ENCODE results near the gene KCNT1.

Gene KCNT1

DNA sequence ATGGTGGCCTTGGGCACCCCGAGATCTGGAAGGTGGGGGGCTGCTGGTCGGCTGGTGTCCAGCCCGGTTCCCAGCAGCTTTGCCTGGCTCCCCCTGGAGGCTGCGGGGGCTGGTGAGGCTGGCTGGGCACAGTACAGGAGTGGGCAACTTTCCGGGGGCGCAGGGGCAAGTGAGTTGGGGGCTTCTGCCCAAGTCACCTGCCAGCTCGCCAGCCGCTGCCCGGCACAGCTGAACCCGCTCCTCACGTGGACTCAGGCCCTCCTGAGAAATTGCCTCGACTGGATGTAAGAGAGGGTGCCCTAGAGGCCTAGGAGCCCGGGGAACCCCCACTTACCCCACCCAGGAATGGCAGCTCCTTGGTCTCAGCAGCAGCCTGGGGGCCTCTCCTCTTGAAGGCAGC, 15.4 kb downstream of the KCNT1 start:
- DNase-seq (ENCODE audit: low read depth) = no peak
- no peak for TF ChIP-seq MYC (IDR thresholded peaks at IDR 0.05; ENCODE audit: low read depth, low read length)
- TF ChIP-seq, protein P1, sequence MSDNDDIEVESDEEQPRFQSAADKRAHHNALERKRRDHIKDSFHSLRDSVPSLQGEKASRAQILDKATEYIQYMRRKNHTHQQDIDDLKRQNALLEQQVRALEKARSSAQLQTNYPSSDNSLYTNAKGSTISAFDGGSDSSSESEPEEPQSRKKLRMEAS (IDR thresholded peaks at IDR 0.05; ENCODE audit: low read depth, low read length) = no peak
- TF ChIP-seq, protein P2, sequence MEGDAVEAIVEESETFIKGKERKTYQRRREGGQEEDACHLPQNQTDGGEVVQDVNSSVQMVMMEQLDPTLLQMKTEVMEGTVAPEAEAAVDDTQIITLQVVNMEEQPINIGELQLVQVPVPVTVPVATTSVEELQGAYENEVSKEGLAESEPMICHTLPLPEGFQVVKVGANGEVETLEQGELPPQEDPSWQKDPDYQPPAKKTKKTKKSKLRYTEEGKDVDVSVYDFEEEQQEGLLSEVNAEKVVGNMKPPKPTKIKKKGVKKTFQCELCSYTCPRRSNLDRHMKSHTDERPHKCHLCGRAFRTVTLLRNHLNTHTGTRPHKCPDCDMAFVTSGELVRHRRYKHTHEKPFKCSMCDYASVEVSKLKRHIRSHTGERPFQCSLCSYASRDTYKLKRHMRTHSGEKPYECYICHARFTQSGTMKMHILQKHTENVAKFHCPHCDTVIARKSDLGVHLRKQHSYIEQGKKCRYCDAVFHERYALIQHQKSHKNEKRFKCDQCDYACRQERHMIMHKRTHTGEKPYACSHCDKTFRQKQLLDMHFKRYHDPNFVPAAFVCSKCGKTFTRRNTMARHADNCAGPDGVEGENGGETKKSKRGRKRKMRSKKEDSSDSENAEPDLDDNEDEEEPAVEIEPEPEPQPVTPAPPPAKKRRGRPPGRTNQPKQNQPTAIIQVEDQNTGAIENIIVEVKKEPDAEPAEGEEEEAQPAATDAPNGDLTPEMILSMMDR (IDR thresholded peaks at IDR 0.05; ENCODE audit: low read depth, low read length) = no peak
- no peak for TF ChIP-seq POLR2A (IDR thresholded peaks at IDR 0.05; ENCODE audit: extremely low read depth, insufficient read length)
- H3K4me3 ChIP-seq (ENCODE audit: low read depth, low read length) = no peak overlapping the region

DNA sequence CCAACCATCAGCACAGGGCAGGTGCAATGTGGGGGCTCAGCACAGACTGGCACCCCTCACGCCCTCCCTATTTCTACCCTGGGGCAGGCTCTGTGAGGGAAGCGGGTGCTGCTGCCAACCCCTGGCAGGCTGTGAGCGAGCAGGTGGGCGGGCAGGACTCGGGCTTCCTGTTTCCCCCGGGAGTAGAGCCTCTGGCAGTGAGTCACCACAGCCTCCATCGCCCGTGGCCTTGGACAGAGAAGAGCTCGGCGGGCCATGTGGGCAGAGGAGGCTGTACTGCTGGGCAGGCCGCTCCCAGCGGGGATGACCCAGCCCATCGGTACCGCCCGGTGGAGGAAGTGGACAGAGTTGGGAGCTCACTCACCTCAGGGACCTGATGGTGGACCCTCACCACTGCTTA, 16.6 kb downstream of the KCNT1 start:
- no peak overlapping the region for H3K4me3 ChIP-seq (ENCODE audit: low read depth, low read length)
- peak; percentile 77 for DNase-seq (ENCODE audit: low read depth)
- peak; percentile 36; the same call in 1 of the 2 replicates for TF ChIP-seq MYC (IDR thresholded peaks at IDR 0.05; ENCODE audit: low read depth, low read length)
- TF ChIP-seq, protein P2 (IDR thresholded peaks at IDR 0.05; ENCODE audit: low read depth, low read length) = no peak
- TF ChIP-seq, protein P1 (IDR thresholded peaks at IDR 0.05; ENCODE audit: low read depth, low read length) = peak; percentile 47

DNA sequence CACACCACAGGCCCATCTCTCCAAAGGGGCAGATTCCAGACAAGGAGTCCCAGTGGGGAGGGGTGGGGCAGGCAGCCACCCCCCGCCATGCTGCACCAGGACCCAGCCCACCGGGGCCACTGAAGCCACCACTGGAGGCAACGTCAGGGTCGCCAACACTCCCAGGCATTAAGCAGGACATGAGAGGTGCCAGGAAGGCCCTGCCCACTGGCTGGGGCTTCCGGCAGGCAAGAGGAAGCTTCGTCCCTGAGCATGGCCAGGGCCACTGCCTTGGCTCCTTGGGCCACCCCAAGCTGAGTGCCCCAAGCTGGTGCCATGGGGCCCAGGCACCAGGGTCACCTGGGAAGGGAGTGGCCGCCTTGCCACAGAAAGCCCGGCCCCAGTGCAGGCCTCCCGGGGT, 17.5 kb downstream of the KCNT1 start:
- H3K4me3 ChIP-seq (ENCODE audit: low read depth, low read length) = no peak overlapping the region
- TF ChIP-seq, protein P2 (IDR thresholded peaks at IDR 0.05; ENCODE audit: low read depth, low read length) = no peak
- TF ChIP-seq MYC (IDR thresholded peaks at IDR 0.05; ENCODE audit: low read depth, low read length) (no peak), POLR2A (IDR thresholded peaks at IDR 0.05; ENCODE audit: extremely low read depth, insufficient read length) (no peak)
- TF ChIP-seq, protein P1 (IDR thresholded peaks at IDR 0.05; ENCODE audit: low read depth, low read length) = no peak
- DNase-seq (ENCODE audit: low read depth) = no peak

DNA sequence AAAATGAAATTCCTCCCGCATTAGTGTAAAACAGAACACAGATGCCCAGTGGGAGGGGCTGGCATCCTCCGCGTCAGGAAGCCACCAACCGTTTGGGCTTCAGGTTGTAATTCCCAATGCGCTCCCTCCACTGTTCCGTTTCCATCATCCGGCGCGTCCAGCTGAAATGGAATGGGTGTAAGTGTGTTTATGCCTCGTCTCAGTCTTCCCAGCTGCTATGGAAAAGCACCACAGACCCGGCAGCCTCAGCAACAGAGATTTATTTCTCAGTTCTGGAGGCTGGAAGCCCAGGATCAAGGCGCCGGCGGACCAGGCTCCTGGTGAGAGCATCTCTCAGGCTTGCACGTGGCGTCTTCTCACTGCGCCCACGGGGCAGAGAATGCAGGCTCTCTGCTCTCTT, 20.4 kb downstream of the KCNT1 start:
- DNase-seq (ENCODE audit: low read depth) = no peak

DNA sequence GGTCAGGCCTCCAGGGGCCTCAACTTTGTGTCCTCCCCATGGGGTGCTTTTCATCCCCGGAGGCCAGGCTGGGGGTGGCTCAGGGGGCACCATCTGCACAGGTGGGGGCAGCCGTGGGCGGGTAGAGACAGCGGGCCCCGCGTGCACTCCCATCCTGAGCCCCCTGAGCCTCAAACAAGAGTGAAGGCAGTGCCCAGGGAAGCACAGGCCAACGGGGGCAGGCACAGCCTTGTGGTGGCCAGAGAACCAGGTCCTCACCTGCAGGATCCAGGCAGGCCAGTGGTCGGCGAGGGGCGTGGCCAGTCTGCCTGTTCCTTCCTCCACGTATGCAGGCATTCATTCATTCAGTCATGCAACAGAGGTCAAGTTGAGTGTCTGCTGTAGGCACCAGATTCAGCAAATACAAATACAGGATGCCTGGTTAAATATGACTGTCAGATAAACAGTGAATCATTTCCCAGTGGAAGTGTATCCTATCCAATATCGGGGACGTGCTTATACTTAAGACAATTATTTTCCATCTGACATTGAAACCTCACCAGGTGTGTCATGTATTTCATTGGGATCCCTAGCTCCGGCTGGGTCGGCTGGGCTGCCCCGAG, 22.3 kb downstream of the KCNT1 start:
- DNase-seq (ENCODE audit: low read depth) = no peak
- TF ChIP-seq POLR2A (IDR thresholded peaks at IDR 0.05; ENCODE audit: extremely low read depth, insufficient read length) = no peak
- no peak overlapping the region for H3K4me3 ChIP-seq (ENCODE audit: low read depth, low read length)

More for the DNA sequence above, 20.4 kb downstream of the KCNT1 start:
- H3K4me3 ChIP-seq (ENCODE audit: low read depth, low read length) = no peak overlapping the region
- TF ChIP-seq MYC (IDR thresholded peaks at IDR 0.05; ENCODE audit: low read depth, low read length) = no peak
- TF ChIP-seq, protein P2 (IDR thresholded peaks at IDR 0.05; ENCODE audit: low read depth, low read length) = no peak
- TF ChIP-seq POLR2A (IDR thresholded peaks at IDR 0.05; ENCODE audit: extremely low read depth, insufficient read length) = no peak
- TF ChIP-seq, protein P1 (IDR thresholded peaks at IDR 0.05; ENCODE audit: low read depth, low read length) = no peak

DNA sequence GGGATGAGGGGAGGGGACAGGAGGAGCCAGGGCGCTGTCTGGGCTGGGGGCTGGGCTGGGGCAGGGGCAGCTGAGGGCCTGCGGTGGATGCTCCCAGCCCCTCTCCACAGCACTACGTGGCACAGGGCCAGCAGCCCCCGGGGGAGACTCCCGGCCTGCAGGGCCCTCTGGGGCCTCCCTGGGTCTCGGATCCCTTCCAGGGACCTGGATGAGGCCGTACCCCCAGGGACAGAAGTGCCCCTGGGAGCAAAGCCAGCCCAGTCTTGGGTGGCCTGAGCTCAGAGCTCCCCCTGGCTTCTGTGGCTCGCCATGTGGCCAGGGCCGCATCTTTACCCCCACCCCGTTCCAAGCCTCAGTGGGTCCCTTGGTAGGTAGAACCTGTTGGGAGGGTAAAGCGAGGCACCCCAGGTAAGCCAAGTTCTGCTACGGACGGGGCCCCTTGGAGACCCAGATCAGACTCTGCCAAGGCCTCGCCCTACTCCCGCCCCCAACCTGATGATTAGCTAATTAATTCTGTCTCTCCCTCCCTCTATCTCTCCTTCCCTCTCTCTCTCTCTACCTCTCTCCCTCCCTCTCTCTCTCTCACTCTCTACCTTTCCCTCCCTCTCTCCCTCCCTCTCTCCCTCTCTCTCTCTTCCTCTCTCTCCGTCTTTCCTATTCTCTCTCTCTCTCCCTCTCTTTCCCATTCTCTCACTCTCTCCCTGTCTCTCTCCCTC, 24.3 kb downstream of the KCNT1 start:
- TF ChIP-seq MYC (IDR thresholded peaks at IDR 0.05; ENCODE audit: low read depth, low read length) (no peak), POLR2A (IDR thresholded peaks at IDR 0.05; ENCODE audit: extremely low read depth, insufficient read length) (no peak)
- TF ChIP-seq, protein P2 (IDR thresholded peaks at IDR 0.05; ENCODE audit: low read depth, low read length) = no peak
- TF ChIP-seq, protein P1 (IDR thresholded peaks at IDR 0.05; ENCODE audit: low read depth, low read length) = no peak
- no peak for DNase-seq (ENCODE audit: low read depth)

More for the DNA sequence above, 24.3 kb downstream of the KCNT1 start:
- H3K4me3 ChIP-seq (ENCODE audit: low read depth, low read length) = no peak overlapping the region
